ENCODE results near the gene RBM18. TPM values are rescaled to one million over a fixed set of nuclear protein-coding genes. Genes with fewer than 3 reads are reported as not detected.

The RBM18 gene
- total RNA-seq, 4 donors from 2014 or later, result 5.7 to 8.0 (median 7.0) TPM

GRCh38 chr9:122234022-122234748 is 30.5 kb downstream of the RBM18 start:
- H3K27me3 ChIP-seq, result peaks cover 4 to 39% of the 10 kb centered on the region in 2 donors
- no peak for DNase-seq (ENCODE audit: low spot score in 2 of 2)
- no peaks in the 10 kb centered on the region for H3K9me3 ChIP-seq
- TF ChIP-seq CTCF (IDR thresholded peaks at IDR 0.05), result no peak
- TF ChIP-seq POLR2A (IDR thresholded peaks at IDR 0.05), result no peak
- TF ChIP-seq EP300 (IDR thresholded peaks at IDR 0.05), result no peak
- 86% methylated on average over 7 of the region's 7 CpGs for WGBS, 2 donors
- H3K36me3 ChIP-seq, result peaks cover 0 to 10% (median 0%) of the 10 kb centered on the region in 3 donors
- H3K4me3 ChIP-seq, result no peak overlapping the region
- no peak overlapping the region for H3K27ac ChIP-seq
- peaks cover 0 to under 1% (median 0%) of the 10 kb centered on the region in 4 donors for H3K4me1 ChIP-seq

- no peak overlapping the region for H3K27ac ChIP-seq
- 60 to 64% methylated on average over 6 of the region's 6 CpGs for WGBS, 2 donors
- H3K27me3 ChIP-seq, result peaks cover 4 to 50% of the 10 kb centered on the region in 2 donors
- DNase-seq (ENCODE audit: low spot score in 2 of 2), result no peak
- TF ChIP-seq POLR2A (IDR thresholded peaks at IDR 0.05) (no peak), CTCF (IDR thresholded peaks at IDR 0.05) (no peak), EP300 (IDR thresholded peaks at IDR 0.05) (no peak)
- H3K4me1 ChIP-seq, result peaks cover 0 to 14% (median 7%) of the 10 kb centered on the region in 4 donors
- no peaks in the 10 kb centered on the region for H3K9me3 ChIP-seq
- H3K36me3 ChIP-seq, result no peaks in the 10 kb centered on the region
- no peak overlapping the region for H3K4me3 ChIP-seq
These were observed 31.8 kb downstream of the RBM18 start for GRCh38 chr9:122232796-122233306.

GRCh38 chr9:122229485-122229837 is 35.2 kb downstream of the RBM18 start:
- WGBS, 2 donors, result 51 to 53% methylated on average over 4 of the region's 4 CpGs
- DNase-seq (ENCODE audit: low spot score in 2 of 2), result no peak
- TF ChIP-seq CTCF (IDR thresholded peaks at IDR 0.05) (no peak), POLR2A (IDR thresholded peaks at IDR 0.05) (no peak), EP300 (IDR thresholded peaks at IDR 0.05) (no peak)
- Histone ChIP-seq H3K36me3 (no peaks in the 10 kb centered on the region), H3K4me1 (peaks cover 0 to 36% (median 12%) of the 10 kb centered on the region in 4 donors), H3K27ac (no peak overlapping the region), H3K9me3 (no peaks in the 10 kb centered on the region), H3K4me3 (no peak overlapping the region), H3K27me3 (peaks cover 4 to 84% of the 10 kb centered on the region in 2 donors)

- no peaks in the 10 kb centered on the region for H3K36me3 ChIP-seq
- peaks cover 0 to 36% (median 12%) of the 10 kb centered on the region in 4 donors for H3K4me1 ChIP-seq
- WGBS, 2 donors, result 4 to 6% methylated on average over 37 to 57 of the region's 70 CpGs
- no peaks in the 10 kb centered on the region for H3K9me3 ChIP-seq
- H3K4me3 ChIP-seq, result peak within 1 kb of the TSS; percentile 20 to 51 (median 32)
- DNase-seq (ENCODE audit: low spot score in 2 of 2), result no peak
- H3K27me3 ChIP-seq, result peaks cover 4 to 90% of the 10 kb centered on the region in 2 donors
- peak within 1 kb of the TSS in 1 of 4 donors; percentile 58 for H3K27ac ChIP-seq
- TF ChIP-seq CTCF (IDR thresholded peaks at IDR 0.05) (no peak), POLR2A (IDR thresholded peaks at IDR 0.05) (no peak), EP300 (IDR thresholded peaks at IDR 0.05) (no peak)
These were observed 35.8 kb downstream of the RBM18 start, which contains the start of gene LHX6 for GRCh38 chr9:122228568-122229484. TSS of gene LHX6 (minus strand) at chr9:122228957. CDS start at chr9:122228740, 217 bp downstream.
